Measurements from ENCODE around the gene ZNF574. TPM values are rescaled to one million over a fixed set of nuclear protein-coding genes. Genes with fewer than 3 reads are reported as not detected.

The ZNF574 gene, protein sequence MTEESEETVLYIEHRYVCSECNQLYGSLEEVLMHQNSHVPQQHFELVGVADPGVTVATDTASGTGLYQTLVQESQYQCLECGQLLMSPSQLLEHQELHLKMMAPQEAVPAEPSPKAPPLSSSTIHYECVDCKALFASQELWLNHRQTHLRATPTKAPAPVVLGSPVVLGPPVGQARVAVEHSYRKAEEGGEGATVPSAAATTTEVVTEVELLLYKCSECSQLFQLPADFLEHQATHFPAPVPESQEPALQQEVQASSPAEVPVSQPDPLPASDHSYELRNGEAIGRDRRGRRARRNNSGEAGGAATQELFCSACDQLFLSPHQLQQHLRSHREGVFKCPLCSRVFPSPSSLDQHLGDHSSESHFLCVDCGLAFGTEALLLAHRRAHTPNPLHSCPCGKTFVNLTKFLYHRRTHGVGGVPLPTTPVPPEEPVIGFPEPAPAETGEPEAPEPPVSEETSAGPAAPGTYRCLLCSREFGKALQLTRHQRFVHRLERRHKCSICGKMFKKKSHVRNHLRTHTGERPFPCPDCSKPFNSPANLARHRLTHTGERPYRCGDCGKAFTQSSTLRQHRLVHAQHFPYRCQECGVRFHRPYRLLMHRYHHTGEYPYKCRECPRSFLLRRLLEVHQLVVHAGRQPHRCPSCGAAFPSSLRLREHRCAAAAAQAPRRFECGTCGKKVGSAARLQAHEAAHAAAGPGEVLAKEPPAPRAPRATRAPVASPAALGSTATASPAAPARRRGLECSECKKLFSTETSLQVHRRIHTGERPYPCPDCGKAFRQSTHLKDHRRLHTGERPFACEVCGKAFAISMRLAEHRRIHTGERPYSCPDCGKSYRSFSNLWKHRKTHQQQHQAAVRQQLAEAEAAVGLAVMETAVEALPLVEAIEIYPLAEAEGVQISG
- total RNA-seq: 14.9 and 15.5 TPM in 2 replicates

GRCh38 chr19:42075616-42076379, at the start of gene ZNF574:
ZNF574 (plus strand) TSS chr19:42076166; CDS start chr19:42078607, 2,441 bp downstream.

DNA sequence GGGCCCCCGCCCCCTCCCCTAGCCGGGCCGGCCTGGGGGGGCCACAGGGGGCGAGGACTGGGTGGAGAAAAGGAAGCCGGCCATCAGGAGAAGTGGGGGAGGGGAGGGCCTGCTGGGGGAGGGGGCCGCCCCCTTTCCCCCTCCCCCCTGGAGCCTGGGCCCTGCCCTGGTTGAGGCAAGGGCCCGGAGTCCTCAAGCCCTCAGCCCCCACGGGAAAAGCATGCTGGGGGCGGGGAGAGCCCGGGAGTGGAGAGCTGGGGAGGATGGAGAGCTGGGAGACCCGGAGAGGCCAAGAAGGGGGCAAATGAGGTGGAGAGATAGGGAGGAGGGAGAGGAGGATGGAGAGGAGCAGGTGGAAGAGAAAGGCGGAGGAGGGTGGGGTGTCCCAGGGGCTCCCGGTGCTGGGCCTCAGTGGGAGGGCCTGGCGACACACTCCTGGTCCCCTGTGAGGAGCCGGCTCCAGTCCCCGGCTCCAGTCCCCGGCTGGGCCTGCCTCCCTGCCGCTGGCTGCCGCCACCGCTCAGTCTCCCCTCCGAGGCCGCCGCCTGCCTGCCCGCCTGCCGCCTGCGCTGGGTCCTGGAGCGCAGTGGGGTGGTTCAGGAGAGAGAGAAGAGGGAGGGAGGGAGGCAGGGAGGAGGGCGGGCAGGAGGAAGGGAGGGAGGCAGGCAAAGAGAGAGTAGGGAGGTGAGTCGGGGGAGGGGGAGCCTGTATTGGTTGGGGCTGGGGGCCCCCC, 6.2 kb upstream of the ZNF574 start, which contains the start of gene GRIK5:
GRIK5 (minus strand) TSS at position 588 of the 733 bp plus-strand sequence. CDS start 4,436 bp downstream, outside the sequence.

Other genes starting within 250 kb of the ZNF574 start
- not detected in 2 replicates for gene LYPD4, start 231.5 kb upstream of the ZNF574 start, total RNA-seq
- not detected in 2 replicates for gene DMRTC2, start 231.1 kb upstream of the ZNF574 start, total RNA-seq
- 935 and 1,538 TPM in 2 replicates for gene RPS19, start 215.9 kb upstream of the ZNF574 start, total RNA-seq
- not detected in 2 replicates for gene CD79A, start 198.9 kb upstream of the ZNF574 start, total RNA-seq
- 37.6 and 50.6 TPM in 2 replicates for gene ARHGEF1, start 193.0 kb upstream of the ZNF574 start, total RNA-seq
- 0.06 TPM in 1 of 2 replicates, not detected in the other for gene ERFL, start 147.7 kb upstream of the ZNF574 start, total RNA-seq
- 246 and 282 TPM in 2 replicates for gene RABAC1, start 116.8 kb upstream of the ZNF574 start, total RNA-seq
- gene ATP1A3, start 81.9 kb upstream of the ZNF574 start, total RNA-seq: 0.05 TPM in 1 of 2 replicates, not detected in the other
- not detected in 2 replicates for gene GRIK5, start 6.0 kb upstream of the ZNF574 start, total RNA-seq
- not detected in 2 replicates for gene POU2F2, start 56.3 kb downstream of the ZNF574 start, total RNA-seq
- gene DEDD2, start 141.5 kb downstream of the ZNF574 start, total RNA-seq: 19.1 and 19.3 TPM in 2 replicates
- gene ZNF526, start 144.1 kb downstream of the ZNF574 start, total RNA-seq: 5.5 and 6.6 TPM in 2 replicates
- 17.0 and 17.4 TPM in 2 replicates for gene GSK3A, start 166.4 kb downstream of the ZNF574 start, total RNA-seq
- gene ERF, start 179.0 kb downstream of the ZNF574 start, total RNA-seq: 31.5 and 33.5 TPM in 2 replicates
- 49.5 and 58.0 TPM in 2 replicates for gene CIC, start 193.1 kb downstream of the ZNF574 start, total RNA-seq
- gene PRR19, start 226.0 kb downstream of the ZNF574 start, total RNA-seq: not detected in 2 replicates
- gene PAFAH1B3, start 226.5 kb downstream of the ZNF574 start, total RNA-seq: 12.2 and 18.7 TPM in 2 replicates
- gene TMEM145, start 237.1 kb downstream of the ZNF574 start, total RNA-seq: not detected in 2 replicates
- gene MEGF8, start 249.5 kb downstream of the ZNF574 start, total RNA-seq: 29.7 and 33.9 TPM in 2 replicates

Data from cardiac ventricle fibroblast (primary cell).